ENCODE results near the gene FGFR3.

FGFR3 gene

GRCh38 chr4:1792832-1793495 lies at the start of gene FGFR3:
Gene FGFR3, plus strand, starts transcription at chr4:1793293. Its CDS starts 642 bp downstream, at chr4:1793935.
- DNase-seq (ENCODE audit: low read depth), result peak; percentile 11
- H3K4me3 ChIP-seq (replicated peaks; ENCODE audit: low read depth, low read length), result peak within 1 kb of the TSS; percentile 31
- no peak for TF ChIP-seq CTCF (IDR thresholded peaks at IDR 0.05; ENCODE audit: low read length, missing control alignments)

- no peak for TF ChIP-seq CTCF (IDR thresholded peaks at IDR 0.05; ENCODE audit: low read length, missing control alignments)
- DNase-seq (ENCODE audit: low read depth), result no peak
- H3K4me3 ChIP-seq (replicated peaks; ENCODE audit: low read depth, low read length), result no peak overlapping the region
Observed at GRCh38 chr4:1743551-1743950, 49.5 kb upstream of the FGFR3 start.

DNA sequence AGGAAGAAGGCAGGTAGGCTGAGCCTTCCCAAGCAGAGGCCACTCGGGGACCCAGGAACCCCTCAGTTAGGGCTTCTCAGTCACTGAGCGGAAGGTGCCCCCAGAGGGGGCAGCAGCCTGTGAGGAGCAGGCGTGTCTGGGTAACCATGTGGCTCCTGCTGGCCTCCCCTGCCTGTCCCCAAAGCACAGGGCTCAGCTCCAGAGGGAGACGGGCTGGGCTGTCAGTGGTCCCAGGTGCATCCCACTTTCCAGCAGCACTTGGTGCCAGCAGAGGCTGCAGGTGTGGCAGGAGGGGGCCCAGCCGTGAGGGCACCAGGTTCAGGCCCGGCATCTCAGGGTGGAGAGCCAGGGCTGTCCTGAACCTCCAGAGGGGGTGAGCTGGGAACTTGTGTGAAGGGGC lies 49.1 kb upstream of the FGFR3 start:
- TF ChIP-seq CTCF (IDR thresholded peaks at IDR 0.05; ENCODE audit: low read length, missing control alignments), result no peak
- DNase-seq (ENCODE audit: low read depth), result no peak
- H3K4me3 ChIP-seq (replicated peaks; ENCODE audit: low read depth, low read length), result no peak overlapping the region

DNA sequence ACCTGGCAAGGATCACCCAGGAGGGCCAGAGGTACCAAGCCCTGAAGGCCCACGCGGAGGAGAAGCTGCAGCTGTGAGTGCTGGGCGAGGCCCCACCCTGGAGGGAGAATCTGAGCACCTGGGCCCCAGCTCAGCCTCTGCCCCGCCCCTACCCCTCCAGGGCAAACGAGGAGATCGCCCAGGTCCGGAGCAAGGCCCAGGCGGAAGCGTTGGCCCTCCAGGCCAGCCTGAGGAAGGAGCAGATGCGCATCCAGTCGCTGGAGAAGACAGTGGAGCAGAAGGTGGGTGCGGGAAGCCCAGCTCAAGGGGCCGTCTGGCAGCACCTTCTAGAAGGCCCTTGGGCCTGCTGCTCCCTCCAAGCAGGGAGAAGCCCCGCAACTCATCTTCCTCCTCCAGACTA lies 48.5 kb upstream of the FGFR3 start:
- no peak for DNase-seq (ENCODE audit: low read depth)
- TF ChIP-seq CTCF (IDR thresholded peaks at IDR 0.05; ENCODE audit: low read length, missing control alignments), result no peak
- H3K4me3 ChIP-seq (replicated peaks; ENCODE audit: low read depth, low read length), result no peak overlapping the region

DNA sequence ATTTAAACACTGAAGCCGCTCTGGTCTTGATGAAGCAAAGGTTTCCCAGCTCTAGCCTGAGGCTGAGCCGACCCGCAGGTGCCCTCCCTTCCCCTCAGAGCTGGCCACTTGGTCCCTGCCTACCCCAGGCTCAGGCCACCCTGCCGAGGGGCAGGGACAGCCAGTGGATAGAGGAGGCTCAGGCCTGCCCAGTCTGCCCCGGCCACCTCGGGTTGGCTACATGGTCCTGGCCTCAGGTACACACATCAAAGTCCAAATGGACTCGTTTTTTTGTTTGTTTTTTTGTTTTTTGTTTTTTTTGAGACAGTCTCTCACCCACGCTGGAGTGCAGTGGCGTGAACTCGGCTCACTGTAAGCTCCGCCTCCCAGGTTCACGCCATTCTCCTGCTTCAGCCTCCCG lies 47.9 kb upstream of the FGFR3 start:
- TF ChIP-seq CTCF (IDR thresholded peaks at IDR 0.05; ENCODE audit: low read length, missing control alignments), result no peak
- no peak overlapping the region for H3K4me3 ChIP-seq (replicated peaks; ENCODE audit: low read depth, low read length)
- DNase-seq (ENCODE audit: low read depth), result no peak

DNA sequence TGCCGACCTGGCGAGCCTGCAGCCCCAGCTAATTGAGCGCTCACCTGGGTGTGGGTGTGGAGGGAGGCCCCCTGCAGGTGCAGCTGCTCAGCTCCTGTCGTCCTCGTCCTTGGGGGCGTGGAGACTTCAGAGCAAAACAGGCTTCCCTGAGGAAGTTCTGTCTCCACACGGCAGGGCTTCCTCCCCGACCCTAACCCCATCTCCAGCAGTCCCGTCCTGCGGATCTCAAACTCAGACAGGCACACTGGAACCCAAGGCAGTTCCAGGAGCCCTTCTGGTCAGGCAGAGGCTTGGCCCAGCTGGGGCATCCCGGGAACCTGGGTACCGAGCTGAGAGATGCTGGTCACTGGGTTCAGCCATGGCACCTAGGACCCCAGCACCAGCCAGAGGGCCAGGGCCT lies 47.4 kb upstream of the FGFR3 start:
- no peak for TF ChIP-seq CTCF (IDR thresholded peaks at IDR 0.05; ENCODE audit: low read length, missing control alignments)
- DNase-seq (ENCODE audit: low read depth), result no peak
- H3K4me3 ChIP-seq (replicated peaks; ENCODE audit: low read depth, low read length), result no peak overlapping the region

- TF ChIP-seq CTCF (IDR thresholded peaks at IDR 0.05; ENCODE audit: low read length, missing control alignments), result peak; percentile 79
- no peak overlapping the region for H3K4me3 ChIP-seq (replicated peaks; ENCODE audit: low read depth, low read length)
- DNase-seq (ENCODE audit: low read depth), result peak; percentile 72
Observed at GRCh38 chr4:1746265-1746691, 46.8 kb upstream of the FGFR3 start.
